ENCODE results near the gene NLRP4.
"Not testable (repeated sequence)": the region's sequence is repeated elsewhere in the genome, so short reads cannot be mapped to it uniquely, and the experiment has no call there.

The NLRP4 gene

GRCh38 chr19:55898911-55899310, 62.6 kb downstream of the NLRP4 start:
- DNase-seq (ENCODE audit: low read depth, low spot score), result no peak

DNA sequence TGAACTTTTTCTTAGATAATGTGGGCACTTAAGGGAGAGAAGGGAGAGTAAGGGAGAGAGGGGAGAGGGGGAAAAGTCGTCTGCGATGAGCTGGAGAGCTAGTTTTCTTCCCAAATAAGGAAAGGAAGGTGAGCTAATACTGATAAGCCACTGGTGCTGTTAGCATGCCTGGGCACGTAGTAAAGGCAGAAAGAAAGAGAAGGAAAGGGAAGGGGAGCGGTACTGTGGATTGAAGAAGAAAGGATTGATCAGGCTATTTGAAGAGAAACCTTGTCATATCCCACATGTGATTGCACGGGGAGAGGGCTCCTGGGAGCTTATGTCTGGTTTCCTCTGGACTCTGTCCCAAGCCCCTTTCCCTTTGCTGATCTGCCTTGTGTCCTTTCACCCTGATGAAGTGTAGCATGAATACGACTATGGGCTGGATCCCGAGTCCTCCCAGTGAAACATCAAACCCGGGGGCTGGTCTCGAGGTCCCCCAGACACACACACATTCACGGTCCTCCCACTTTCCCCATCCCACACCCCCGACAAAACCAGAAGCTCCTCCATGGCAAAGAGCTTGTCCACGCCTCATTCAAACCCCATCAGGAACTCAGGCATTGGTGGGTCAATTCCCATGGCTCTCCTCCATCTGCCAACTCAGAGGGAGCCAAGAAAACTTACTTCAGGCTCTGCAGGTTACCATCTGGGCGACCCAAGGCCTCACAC, 65.2 kb downstream of the NLRP4 start:
- DNase-seq (ENCODE audit: low read depth, low spot score), result no peak

DNA sequence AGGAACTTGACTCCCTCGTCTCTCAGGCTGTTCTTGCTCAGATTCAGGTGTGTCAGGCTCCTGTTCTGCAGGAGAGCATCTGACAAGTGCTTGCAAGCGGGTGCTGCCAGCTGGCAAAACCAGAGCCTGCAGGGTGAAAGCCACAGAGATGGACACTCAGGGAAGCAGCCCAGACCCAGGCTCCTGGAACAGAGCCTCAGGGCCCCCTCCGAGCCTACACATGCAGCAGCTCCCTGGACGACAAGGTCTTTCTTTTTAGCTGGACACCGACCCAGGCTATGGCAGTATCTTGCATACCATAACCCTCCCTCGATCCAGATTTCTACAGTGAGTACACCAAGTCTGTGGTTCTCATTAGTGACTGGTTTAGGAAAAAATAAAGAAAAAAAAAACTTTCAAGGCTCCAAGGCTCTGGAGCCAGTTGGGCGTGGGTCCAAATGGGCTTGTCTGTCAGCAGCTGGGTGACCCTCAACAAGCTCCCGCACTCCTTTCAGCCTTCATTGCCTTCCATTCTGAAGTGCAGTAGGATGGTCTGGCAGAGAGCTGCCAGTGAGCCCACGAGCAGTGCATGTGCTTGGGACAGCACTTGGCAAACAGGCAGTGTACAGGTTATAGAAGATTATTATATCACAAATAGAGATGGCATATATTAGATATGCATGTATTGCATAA, 65.9 kb downstream of the NLRP4 start:
- DNase-seq (ENCODE audit: low read depth, low spot score), result no peak

GRCh38 chr19:55907286-55907685, 70.9 kb downstream of the NLRP4 start:
- DNase-seq (ENCODE audit: low read depth, low spot score), result no peak

DNA sequence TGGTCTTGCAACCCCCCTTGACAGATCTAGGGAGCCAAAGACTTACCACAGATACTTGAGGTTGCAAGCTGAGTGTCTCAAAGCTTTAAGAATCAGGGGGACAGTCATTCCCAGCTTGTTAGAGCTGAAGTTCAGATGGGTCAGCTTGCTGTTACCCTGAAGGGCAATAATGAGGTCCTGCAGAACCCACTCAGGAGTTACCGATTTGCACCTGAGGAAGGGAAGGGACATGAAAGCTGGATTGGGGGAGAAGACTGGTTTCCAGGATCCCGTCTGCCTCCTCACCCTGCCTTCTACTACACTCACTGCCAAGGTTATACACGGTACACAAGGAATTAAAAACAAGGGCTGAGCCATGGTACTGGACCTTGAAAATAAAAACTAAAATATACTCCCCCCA, 71.4 kb downstream of the NLRP4 start:
- DNase-seq (ENCODE audit: low read depth, low spot score), result no peak

- no peak for DNase-seq (ENCODE audit: low read depth, low spot score)
Observed at GRCh38 chr19:55909801-55910200, 73.5 kb downstream of the NLRP4 start.

- DNase-seq (ENCODE audit: low read depth, low spot score), result no peak
Observed at GRCh38 chr19:55912916-55913315, 76.6 kb downstream of the NLRP4 start.

DNA sequence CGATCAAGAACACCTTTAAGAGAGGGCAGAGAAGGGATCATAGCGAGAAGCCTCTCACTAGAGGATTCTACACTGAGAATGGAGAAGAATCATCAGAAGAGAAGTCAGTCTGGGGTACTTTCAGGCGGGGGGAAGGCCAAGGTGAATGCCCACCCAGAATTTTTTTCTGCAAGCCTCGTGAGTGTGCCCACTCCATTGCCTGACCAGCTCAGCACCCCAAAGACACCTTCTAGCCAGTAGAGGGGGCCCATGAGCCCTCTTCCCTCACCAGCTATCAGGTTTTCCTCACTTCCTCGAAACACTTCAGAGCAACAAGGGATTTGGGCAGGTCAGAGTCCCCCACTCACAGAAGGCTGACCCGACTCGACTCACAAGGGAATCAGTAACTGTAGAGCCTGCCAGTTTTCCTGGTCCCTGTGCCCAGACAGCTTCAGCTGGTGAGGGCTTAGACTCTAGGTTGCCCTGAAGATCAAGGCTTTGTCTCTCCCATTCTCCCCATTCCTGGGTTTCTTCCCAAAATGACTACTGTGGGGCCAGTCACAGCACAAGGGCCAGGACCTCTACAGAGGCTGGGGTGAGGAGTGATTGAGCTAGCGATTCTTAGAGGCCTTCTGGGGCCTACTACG, 77.4 kb downstream of the NLRP4 start:
- no peak for DNase-seq (ENCODE audit: low read depth, low spot score)

DNA sequence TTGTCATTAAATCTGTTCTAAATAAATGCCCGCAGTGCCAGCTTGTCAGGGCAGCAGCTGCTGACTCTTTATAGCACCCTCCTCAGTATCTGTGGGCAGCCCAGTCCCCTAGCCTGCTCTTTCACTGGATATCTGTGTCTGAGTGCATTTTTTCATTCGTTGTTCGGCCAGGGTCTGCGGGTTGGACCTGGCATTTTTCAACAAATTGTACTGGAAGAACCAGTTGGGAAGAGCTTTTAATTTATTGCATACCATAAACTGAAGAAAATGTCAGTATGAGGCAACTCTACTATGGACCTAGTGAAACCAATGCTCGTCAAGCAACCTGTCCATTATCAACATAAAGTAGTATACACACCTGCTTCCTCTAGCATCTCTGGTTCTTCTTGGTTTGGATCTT, 87.2 kb downstream of the NLRP4 start:
- no peak for DNase-seq (ENCODE audit: low read depth, low spot score)

DNA sequence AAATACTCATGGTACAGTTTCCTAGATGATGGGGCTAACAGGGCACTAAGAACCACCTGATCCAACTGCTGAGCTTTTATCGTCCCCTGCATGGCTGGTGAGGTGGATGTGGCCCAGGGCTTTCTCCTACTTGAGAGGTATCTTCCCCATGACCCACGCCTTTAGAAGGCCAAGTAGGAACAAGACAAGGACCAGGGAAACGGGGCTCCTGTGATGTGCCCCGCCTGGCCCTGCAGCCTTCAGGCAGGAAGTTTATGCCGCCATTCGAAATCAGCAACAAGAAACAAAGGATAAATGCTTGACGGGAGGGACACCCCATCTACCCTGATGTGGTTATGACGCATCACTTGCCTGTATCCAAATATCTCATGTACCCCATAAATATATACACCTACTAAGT, 91.7 kb downstream of the NLRP4 start:
- no peak for DNase-seq (ENCODE audit: low read depth, low spot score)

DNA sequence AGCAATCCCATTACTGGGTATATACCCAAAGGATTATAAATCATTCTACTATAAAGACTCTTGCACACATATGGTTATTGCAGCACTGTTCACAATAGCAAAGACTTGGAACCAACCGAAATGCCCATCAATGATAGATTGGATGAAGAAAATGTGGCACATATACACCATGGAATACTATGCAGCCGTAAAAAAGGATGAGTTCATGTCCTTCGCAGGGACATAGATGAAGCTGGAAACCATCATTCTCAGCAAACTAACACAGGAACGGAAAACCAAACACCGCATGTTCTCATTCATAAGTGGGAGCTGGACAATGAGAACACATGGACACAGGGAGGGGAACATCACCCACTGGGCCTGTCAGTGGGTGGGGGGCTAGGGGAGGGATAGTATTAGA, 92.9 kb downstream of the NLRP4 start:
- DNase-seq (ENCODE audit: low read depth, low spot score), result not testable (repeated sequence)

DNA sequence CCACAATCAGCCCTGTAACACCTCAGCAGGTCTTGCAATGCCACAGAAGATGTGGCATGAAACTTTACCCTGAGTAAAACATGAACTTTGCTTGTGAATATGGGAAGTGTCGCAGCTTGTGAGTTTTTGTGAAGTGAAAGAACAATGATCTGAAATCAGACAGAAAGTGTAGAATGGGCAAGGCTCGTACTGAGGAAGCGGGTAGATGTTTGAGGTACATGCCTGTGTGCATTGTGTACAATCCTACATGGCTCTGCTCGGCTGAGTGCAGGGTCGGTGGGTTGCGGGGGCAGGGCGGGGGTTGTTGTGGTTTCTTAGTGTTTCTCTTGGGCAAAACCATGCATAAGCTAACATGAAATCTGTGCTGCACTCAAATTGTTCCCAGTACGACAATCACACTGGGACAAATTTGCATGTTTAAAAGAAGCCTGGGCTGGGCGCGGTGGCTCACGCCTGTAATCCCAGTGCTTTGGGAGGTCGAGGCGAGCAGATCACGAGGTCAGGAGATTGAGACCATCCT, 94.7 kb downstream of the NLRP4 start:
- DNase-seq (ENCODE audit: low read depth, low spot score), result no peak
